DMS79 treated with DMSO at 0.1 percent for 48 hours (cell line): ENCODE data around the gene N4BP2L2.
A peak's percentile ranks its signal among the peaks of the same experiment; 100 is the strongest.

Source experiments
- DNase-seq: peaks from one replicate; lab custom pipeline; 2025; lab: John Stamatoyannopoulos, UW

N4BP2L2 gene

DNA sequence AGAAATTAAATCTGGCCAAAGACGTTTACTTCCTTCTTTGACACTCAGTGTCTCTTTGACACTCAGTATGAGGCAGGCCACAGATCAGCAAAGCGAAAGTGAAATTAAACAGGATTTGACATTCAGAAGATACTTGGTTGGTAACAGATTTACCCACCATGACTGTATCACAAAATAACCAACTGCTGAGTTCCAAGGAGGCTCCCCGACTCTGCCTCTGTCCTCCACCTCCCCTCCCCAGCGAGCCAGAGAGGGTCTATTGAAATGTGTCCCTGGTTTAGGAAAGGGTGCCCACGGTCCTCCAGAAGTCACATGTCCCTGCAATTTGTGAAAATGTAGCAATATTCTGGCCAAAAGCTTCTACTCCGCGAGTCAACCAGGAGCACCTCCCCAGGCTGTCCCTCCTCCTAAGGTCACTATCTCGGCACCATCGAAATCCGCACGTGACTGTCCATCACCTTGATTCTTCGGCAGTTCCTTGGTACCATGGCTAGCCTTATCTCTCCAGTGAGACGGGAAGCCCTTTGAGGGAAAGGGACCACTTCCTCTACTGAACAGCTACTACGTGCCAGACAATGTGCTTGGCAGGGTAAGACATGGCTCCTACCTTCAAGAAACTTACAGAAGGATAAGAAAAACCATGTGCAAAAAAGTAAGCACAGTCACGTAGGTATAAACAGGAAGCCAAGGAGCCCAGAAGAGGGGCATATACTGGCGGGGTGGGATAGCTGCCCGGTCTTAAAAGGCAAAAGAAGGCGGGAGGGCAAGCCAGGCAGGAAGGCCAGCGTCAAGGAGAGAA lies 112.2 kb downstream of the N4BP2L2 start:
- DNase-seq, result peak; percentile 40

DNA sequence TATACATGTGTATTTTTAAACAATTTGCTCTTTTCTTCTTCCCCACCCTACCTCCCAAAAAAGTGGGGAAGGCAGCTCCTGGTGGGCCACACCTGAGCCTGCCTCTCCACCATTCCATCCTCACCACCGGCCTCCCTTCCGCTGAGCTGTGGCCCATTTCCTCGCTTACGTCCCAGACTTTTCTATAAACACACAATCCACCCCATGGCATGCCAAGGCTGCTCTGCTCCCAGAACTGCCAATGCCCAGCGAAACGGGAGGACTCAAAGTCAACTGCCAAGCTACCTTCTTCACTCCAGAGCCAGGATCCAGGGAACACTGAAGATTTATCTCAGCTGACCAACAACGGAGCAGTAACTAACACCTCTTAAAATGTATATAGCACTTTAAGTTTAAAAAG lies 113.4 kb downstream of the N4BP2L2 start:
- no peak for DNase-seq

- no peak for DNase-seq
Observed at GRCh38 chr13:32423592-32423991, 115.0 kb downstream of the N4BP2L2 start.

DNA sequence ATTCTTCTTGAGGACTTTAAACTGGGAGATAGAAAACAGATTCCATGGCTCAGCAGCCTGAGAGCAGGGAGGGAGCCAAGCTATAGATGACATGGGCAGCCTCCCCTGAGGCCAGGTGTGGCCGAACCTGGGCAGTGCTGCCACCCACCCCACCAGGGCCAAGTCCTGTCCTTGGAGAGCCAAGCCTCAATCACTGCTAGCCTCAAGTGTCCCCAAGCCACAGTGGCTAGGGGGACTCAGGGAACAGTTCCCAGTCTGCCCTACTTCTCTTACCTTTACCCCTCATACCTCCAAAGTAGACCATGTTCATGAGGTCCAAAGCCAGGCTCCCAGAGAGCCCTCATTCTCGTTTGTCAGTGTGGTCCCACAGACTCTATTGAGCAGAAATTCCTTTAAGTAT lies 118.7 kb downstream of the N4BP2L2 start:
- no peak for DNase-seq

- no peak for DNase-seq
Observed at GRCh38 chr13:32417995-32418394, 120.6 kb downstream of the N4BP2L2 start.

GRCh38 chr13:32415019-32415418 lies 123.6 kb downstream of the N4BP2L2 start:
- no peak for DNase-seq

DNA sequence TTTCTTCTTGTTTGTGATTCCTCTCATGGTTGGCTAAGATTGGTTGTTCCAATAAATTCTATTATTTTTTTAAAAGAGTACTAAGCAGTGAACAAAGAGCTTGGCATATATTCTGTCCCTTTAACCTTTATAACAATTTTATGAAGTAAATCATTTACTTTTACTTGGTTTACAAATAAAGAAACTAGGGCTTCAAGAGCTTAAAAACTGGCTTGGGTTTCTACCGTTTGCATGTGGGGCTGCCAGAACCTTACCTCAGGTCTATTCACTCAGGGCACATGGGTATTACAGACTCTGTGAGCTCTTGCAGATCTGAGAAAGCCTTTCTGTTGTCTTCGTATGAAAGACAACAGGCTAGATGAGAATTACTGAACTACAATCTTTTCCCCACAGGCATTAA lies 124.0 kb downstream of the N4BP2L2 start:
- DNase-seq, result no peak

DNA sequence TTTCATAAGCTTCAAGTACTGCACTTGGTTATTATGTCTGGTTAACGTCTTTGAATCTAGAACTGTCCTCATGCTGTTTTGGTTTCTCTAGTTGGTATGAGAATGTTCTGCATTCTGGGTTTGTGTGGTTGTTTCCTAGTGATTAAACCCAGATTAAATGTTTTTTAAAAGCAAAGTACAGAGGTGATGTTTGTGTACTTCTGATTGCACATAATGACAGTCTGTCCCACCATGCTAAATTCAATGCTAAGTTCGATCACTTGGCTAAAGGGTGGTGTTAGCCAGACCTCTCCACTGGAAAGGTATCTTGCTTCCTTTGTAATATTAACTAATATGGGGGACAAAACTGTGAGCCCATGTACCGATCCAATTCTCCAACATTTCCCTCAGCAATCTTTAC lies 125.3 kb downstream of the N4BP2L2 start:
- no peak for DNase-seq

DNA sequence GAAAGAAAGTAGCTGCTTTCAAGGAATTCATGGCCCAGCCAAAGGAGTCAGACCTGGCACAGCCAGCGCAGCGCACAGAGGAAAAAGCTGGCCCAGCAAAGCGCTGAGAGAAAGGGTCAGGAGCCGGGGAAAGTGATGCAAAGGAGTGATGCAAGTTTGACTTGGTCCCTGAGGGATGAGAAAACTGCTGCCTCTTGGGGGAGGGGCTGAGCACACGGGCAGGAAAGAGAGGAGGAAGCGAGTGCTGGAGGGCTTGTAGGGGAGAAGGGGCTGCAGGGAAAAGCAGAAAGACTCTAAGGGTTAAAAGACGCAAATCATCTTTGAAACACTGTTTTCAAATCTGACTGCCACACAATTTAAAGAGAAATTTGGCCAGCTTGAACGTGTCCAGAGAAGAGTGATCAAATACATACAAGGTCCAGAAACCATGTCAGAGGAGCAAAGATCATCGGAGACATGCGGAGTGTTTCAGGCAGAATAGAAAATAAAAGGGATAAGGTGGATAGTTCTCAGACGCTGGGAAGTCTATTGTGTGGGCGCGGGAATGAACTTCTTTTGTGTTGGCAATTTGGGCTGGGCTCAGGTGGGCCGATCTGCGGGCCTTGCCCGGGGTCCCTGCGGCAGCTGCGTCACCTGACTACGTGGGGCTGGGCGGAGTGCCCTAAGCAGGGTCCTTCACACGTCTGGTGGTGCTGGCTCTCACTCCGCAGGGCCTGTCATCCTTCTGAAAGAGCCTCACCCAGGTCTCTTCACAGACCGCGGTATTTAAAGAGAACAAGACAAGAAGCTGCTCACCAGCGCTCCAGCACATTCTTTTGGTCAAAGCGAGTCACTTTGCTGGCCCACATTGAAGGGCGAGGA lies 128.8 kb downstream of the N4BP2L2 start:
- peak; percentile 36 for DNase-seq

DNA sequence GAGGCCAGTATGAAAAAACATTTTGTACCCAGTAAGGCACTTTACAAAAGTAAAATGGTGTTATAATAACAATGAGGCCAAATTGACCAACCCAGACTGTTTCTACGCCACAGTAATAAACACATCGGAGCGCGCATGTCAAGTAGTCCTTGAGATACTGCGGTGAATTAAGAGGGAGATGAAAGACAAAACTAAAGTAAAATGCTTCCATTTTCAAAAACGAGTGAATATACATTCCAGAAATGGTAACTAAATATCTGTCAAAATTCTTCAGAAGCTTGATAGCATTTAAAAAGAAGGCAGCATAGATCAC lies 129.6 kb downstream of the N4BP2L2 start:
- peak; percentile 82 for DNase-seq

DNA sequence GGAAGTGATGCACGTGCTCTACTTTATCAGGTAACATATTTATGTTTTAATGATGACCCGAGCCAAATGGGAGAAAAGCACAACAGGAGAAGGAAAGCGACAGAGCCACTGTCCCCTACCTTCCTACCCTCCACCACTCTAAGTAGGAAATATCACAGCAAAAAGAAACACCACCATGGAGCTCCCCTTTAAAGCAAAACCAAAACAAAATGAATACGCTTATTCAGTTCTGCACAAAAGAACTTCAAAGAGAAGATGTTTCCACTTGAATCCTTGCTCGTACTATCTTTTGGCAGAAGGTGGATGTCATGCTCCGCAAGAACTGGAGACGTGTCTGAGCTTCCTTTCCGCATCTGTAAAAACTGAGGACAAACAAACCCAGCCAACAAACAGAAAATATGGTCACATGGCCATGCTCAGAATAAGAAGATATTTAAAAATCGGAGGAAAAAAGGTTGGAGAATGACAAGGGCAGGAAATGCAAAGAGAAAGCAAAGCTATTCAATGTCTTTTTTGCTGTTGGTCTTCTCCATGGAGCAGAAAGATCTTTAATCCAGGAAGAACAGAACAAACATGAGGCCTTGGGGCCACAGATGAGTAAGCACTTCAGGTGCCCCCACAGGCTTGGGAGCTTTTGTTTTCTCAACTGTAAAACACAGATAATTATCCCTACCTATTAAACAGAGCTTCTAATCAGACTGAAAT lies 130.1 kb downstream of the N4BP2L2 start:
- DNase-seq, result peak; percentile 82

DNA sequence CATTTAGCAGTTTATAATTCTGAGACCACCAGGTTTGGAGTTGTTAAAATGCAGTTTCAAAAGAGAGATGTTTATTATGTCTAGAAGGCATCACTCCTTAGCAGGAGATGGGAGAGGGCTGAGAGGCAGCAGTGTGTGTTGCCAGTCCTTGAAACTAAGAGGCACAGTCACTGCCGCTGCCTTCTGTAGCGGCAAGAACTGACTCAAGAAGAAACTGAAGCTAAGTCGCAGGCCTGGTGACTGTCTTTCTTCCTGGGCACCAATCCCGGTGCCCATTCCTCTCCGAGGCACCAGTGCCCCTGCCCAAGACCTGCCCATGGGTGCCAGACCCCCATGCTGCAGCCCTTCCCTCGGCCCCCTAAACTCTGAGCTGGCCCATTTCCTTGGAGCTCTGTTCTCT lies 130.7 kb downstream of the N4BP2L2 start:
- DNase-seq, result no peak

- DNase-seq, result no peak
Observed at GRCh38 chr13:32403108-32403507, 135.5 kb downstream of the N4BP2L2 start.

- no peak for DNase-seq
Observed at GRCh38 chr13:32391101-32391619, 147.4 kb downstream of the N4BP2L2 start.

- DNase-seq, result no peak
Observed at GRCh38 chr13:32390484-32390883, 148.1 kb downstream of the N4BP2L2 start.

GRCh38 chr13:32390048-32390447 lies 148.5 kb downstream of the N4BP2L2 start:
- DNase-seq, result no peak

GRCh38 chr13:32385410-32385809 lies 153.2 kb downstream of the N4BP2L2 start:
- DNase-seq, result no peak

DNA sequence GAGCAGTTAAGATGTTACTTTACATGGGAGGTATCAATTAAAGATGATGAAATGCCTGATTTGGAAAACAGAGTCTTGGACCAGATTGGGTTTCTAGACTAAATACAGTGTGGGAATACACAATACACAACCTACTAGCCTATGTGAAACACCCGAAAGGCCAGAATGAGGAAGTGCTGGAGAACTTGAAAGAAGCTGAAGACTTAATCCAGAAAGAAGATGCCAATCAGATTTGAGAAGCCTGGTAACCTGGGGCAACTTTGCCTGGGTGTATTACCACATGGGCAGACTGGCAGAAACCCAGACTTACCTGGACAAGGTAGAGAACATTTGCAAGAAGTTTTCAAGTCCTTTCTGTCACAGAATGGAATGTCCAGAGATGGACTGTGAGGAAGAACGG lies 153.9 kb downstream of the N4BP2L2 start:
- DNase-seq, result no peak

GRCh38 chr13:32383836-32384618 lies 154.6 kb downstream of the N4BP2L2 start:
- no peak for DNase-seq
